HG02943 (cell line): ENCODE results near the gene ALDH16A1.
A peak's percentile ranks its signal among the peaks of the same experiment; 100 is the strongest.

Experiments
- ATAC-seq: cut with Tn5 transposase; IDR thresholded peaks from one replicate; pipeline ENCODE4 v1.9.1; 2021; ENCODE audit warnings: mild to moderate bottlenecking, low read depth, moderate library complexity; ENCODE audit not compliant: unreplicated experiment

The ALDH16A1 gene

GRCh38 chr19:49453013-49453756 lies at the start of gene ALDH16A1:
Gene ALDH16A1, plus strand, starts transcription at chr19:49453225. Its CDS starts 107 bp downstream, at chr19:49453332.
- peak; percentile 72 for ATAC-seq

- ATAC-seq: no peak
These were observed 49.4 kb upstream of the ALDH16A1 start for GRCh38 chr19:49403404-49404187.

GRCh38 chr19:49407079-49407478 lies 45.9 kb upstream of the ALDH16A1 start:
- ATAC-seq: no peak

- ATAC-seq: no peak
These were observed 45.5 kb upstream of the ALDH16A1 start for GRCh38 chr19:49407482-49408015.

GRCh38 chr19:49408816-49409440 lies 44.1 kb upstream of the ALDH16A1 start:
- ATAC-seq: no peak

- ATAC-seq: no peak
These were observed 43.5 kb upstream of the ALDH16A1 start for GRCh38 chr19:49409441-49410029.

GRCh38 chr19:49411681-49412326 lies 41.2 kb upstream of the ALDH16A1 start:
- no peak for ATAC-seq

- ATAC-seq: no peak
These were observed 39.7 kb upstream of the ALDH16A1 start for GRCh38 chr19:49413348-49413747.

GRCh38 chr19:49414256-49414655 lies 38.8 kb upstream of the ALDH16A1 start:
- no peak for ATAC-seq

- ATAC-seq: no peak
These were observed 37.8 kb upstream of the ALDH16A1 start for GRCh38 chr19:49415102-49415809.

GRCh38 chr19:49415810-49416200 lies 37.2 kb upstream of the ALDH16A1 start:
- no peak for ATAC-seq

GRCh38 chr19:49417088-49417487 lies 35.9 kb upstream of the ALDH16A1 start:
- no peak for ATAC-seq

GRCh38 chr19:49418511-49418910 lies 34.5 kb upstream of the ALDH16A1 start:
- ATAC-seq: no peak

- no peak for ATAC-seq
These were observed 33.9 kb upstream of the ALDH16A1 start for GRCh38 chr19:49419173-49419572.

- no peak for ATAC-seq
These were observed 32.8 kb upstream of the ALDH16A1 start for GRCh38 chr19:49420227-49420626.

- ATAC-seq: no peak
These were observed 31.8 kb upstream of the ALDH16A1 start for GRCh38 chr19:49421039-49421877.

GRCh38 chr19:49421878-49422202 lies 31.2 kb upstream of the ALDH16A1 start:
- ATAC-seq: no peak

GRCh38 chr19:49422407-49423070 lies 30.5 kb upstream of the ALDH16A1 start:
- no peak for ATAC-seq
